ENCODE measurements around the gene TSPO2. TPM values are rescaled to one million over a fixed set of nuclear protein-coding genes. Genes with fewer than 3 reads are reported as not detected.

The TSPO2 gene
- total RNA-seq (2016; rRNA removed; fragmentation: Illumina TruSeq; extraction: Trizol), result not detected in 2 replicates
- not detected in 2 replicates for total RNA-seq (2016; cell fraction: cytosol; rRNA removed; fragmentation: Illumina TruSeq; extraction: Trizol; ENCODE audit: low read depth)
- 0.21 and 0.28 TPM in 2 replicates for total RNA-seq (2016; cell fraction: insoluble cytoplasmic fraction; rRNA removed; fragmentation: Illumina TruSeq; extraction: Trizol)
- total RNA-seq (2016; cell fraction: membrane; rRNA removed; fragmentation: Illumina TruSeq; extraction: Trizol), result not detected in 2 replicates
- total RNA-seq (2016; cell fraction: nucleus; rRNA removed; fragmentation: Illumina TruSeq; extraction: Trizol), result not detected in 2 replicates
- 0.14 and 0.55 TPM in 2 replicates for polyA plus RNA-seq (2011; rRNA removed)
- 0.14 and 0.51 TPM in 2 replicates for polyA plus RNA-seq (2011; cell fraction: cytosol; rRNA removed)
- polyA plus RNA-seq (2011; cell fraction: nucleus; rRNA removed), result 0.16 TPM in 1 of 2 replicates, not detected in the other
- 0.25 TPM in 1 of 2 replicates, not detected in the other for polyA plus RNA-seq (2012)
- not detected in 2 replicates for polyA plus RNA-seq (2016; cell fraction: cytosol; fragmentation: Illumina TruSeq; extraction: Trizol; ENCODE audit: low read depth)
- not detected in 2 replicates for polyA plus RNA-seq (2016; cell fraction: insoluble cytoplasmic fraction; fragmentation: Illumina TruSeq; extraction: Trizol; ENCODE audit: low read depth)
- polyA plus RNA-seq (2016; cell fraction: membrane; fragmentation: Illumina TruSeq; extraction: Trizol; ENCODE audit: low read depth), result not detected in 2 replicates
- polyA plus RNA-seq (2016; cell fraction: nucleus; fragmentation: Illumina TruSeq; extraction: Trizol; ENCODE audit: insufficient read depth, low read depth), result not detected in 2 replicates
- polyA minus RNA-seq (2011; rRNA and poly(A)+ RNA removed; ENCODE audit: low replicate concordance), result 0.72 TPM in 1 of 2 replicates, not detected in the other
- not detected in 2 replicates for polyA minus RNA-seq (2011; cell fraction: cytosol; rRNA and poly(A)+ RNA removed)
- not detected in 2 replicates for polyA minus RNA-seq (2011; cell fraction: nucleus; rRNA and poly(A)+ RNA removed)
- percentile 10 among the genes with signal in this experiment for Bru-seq, nascent RNA
- not detected for BruChase-seq, experiment 1, labeled RNA remaining after a 6-hour chase
- BruChase-seq, experiment 2, labeled RNA remaining after a 2-hour chase, result not detected
- long read RNA-seq, experiment 1, result 0 reads
- long read RNA-seq, experiment 2, result 0 reads

- H3K27me3 ChIP-seq (ENCODE audit: control insufficient read depth in 1 of 2, insufficient read depth in 2 of 2, low read length in 2 of 2), result no peaks in the 10 kb centered on the region
- 96% methylated on average over 10 of the region's 10 CpGs for WGBS (ENCODE audit: low lambda C conversion rate)
- peaks cover 80% of the 10 kb centered on the region for H3K4me1 ChIP-seq (ENCODE audit: insufficient read depth, low read length)
- no peaks in the 10 kb centered on the region for H4K20me1 ChIP-seq (ENCODE audit: insufficient read depth, low read length)
- intact Hi-C loops (cut with micrococcal nuclease; ENCODE audit: unreplicated experiment), result loop anchor here (5.0 kb wide), 1 partner anchor 45 kb away; no protein-coding TSS in a partner anchor
- no peak within 1 kb of the TSS for H3K27ac ChIP-seq (ENCODE audit: extremely low read length, insufficient read depth, low read length)
- H3K79me2 ChIP-seq (ENCODE audit: insufficient read depth, low read length), result no peaks in the 10 kb centered on the region
- no peak within 1 kb of the TSS for H3K9ac ChIP-seq (ENCODE audit: insufficient read depth, low read depth, low read length)
- no peak within 1 kb of the TSS for H3K4me3 ChIP-seq (replicated peaks in 1 of 3; ENCODE audit: insufficient read depth in 1 of 3, low read depth in 2 of 3, low read length in 3 of 3)
- POLR2A ChIA-PET, result interaction anchor here (1.3 to 4.2 kb wide), 3 partner anchors 13 to 30 kb away, joined by 4 to 59 read pairs (median 6); partner anchors contain the start of genes APOBEC2, NFYA and OARD1
- ATAC-seq (no peak), DNase-seq (ENCODE audit: low spot score) (no peak), FAIRE-seq (no peak)
- H3K9me3 ChIP-seq (ENCODE audit: low read length), result no peaks in the 10 kb centered on the region
- in situ Hi-C loops (cut with HindIII; ENCODE audit: extremely low pct_ligation_motif_present, low pct_unique_long_range_greater_than_20kb), result loop anchor here (25.0 kb wide), 1 partner anchor 705 kb away; no protein-coding TSS in a partner anchor
- no peaks in the 10 kb centered on the region for H3K36me3 ChIP-seq (replicated peaks in 1 of 2; ENCODE audit: control insufficient read depth in 1 of 2, insufficient read depth in 2 of 2, low read length in 2 of 2)
- CTCF ChIA-PET (ENCODE audit: low intra/inter-chr PET ratio, low total read pairs), result no interaction called here
- BruUV-seq (replicated peaks), result no TSS peak
- no peak within 1 kb of the TSS for H3K4me2 ChIP-seq (ENCODE audit: low read depth, low read length)
- no peak within 1 kb of the TSS for H2AFZ ChIP-seq (ENCODE audit: low read length)
- no peak for TF ChIP-seq FOXK1 (CRISPR knock-in tag; IDR thresholded peaks at IDR 0.05; ENCODE audit: borderline replicate concordance, low read depth)
- no peak for TF ChIP-seq PREB (CRISPR knock-in tag; IDR thresholded peaks at IDR 0.05)
- peak; percentile 29; the same call in 1 of the 2 replicates for TF ChIP-seq ZNF687 (CRISPR knock-in tag; IDR thresholded peaks at IDR 0.05)
- no peak for TF ChIP-seq ZNF644 (CRISPR knock-in tag; IDR thresholded peaks at IDR 0.05; ENCODE audit: low read depth)
These were observed at the start of gene TSPO2 for GRCh38 chr6:41042226-41043055. Gene TSPO2 (plus strand): TSS chr6:41042467. CDS start chr6:41042986, 519 bp downstream.

All from HepG2 (cell line).